Parathyroid adenoma (tissue), 2 donors: ENCODE data around the gene MAN2B2.

ENCODE experiments used
- H2AFZ ChIP-seq: fragments of 300-600 bp; sonication (generic); one replicate; pipeline ENCODE4 v1.7.0; 2017; ENCODE audit warnings: antibody characterized with exemption, mild to moderate bottlenecking
- H3K27ac ChIP-seq: fragments of 300-600 bp; sonication (generic); one replicate; pipeline ENCODE4 v1.7.0; 2017
- H3K27me3 ChIP-seq: fragments of 300-600 bp; sonication (generic); one replicate; pipeline ENCODE4 v1.7.0; 2017; ENCODE audit warnings: low read length; ENCODE audit not compliant: control insufficient read depth, insufficient read depth
- H3K36me3 ChIP-seq: fragments of 300-600 bp; sonication (generic); one replicate; pipeline ENCODE4 v1.7.0; 2017; ENCODE audit warnings: low read length; ENCODE audit not compliant: control insufficient read depth, insufficient read depth
- H3K4me1 ChIP-seq: fragments of 300-600 bp; sonication (generic); one replicate; pipeline ENCODE4 v1.7.0; 2017; ENCODE audit warnings: control low read depth
- H3K4me2 ChIP-seq: fragments of 300-600 bp; sonication (generic); one replicate; pipeline ENCODE4 v1.7.0; 2017; ENCODE audit warnings: low read length
- H3K4me3 ChIP-seq: fragments of 300-600 bp; sonication (generic); one replicate; pipeline ENCODE4 v1.7.0; 2017; ENCODE audit warnings: low read depth, low read length
- H3K79me2 ChIP-seq: fragments of 300-600 bp; sonication (generic); one replicate; pipeline ENCODE4 v1.7.0; 2017; ENCODE audit warnings: control low read depth
- H3K9ac ChIP-seq: fragments of 300-600 bp; sonication (generic); one replicate; pipeline ENCODE4 v1.7.0; 2017; ENCODE audit warnings: mild to moderate bottlenecking
- H3K9me3 ChIP-seq: fragments of 300-600 bp; sonication (generic); one replicate; pipeline ENCODE4 v1.7.0; 2017; ENCODE audit warnings: low read length; ENCODE audit not compliant: control insufficient read depth
- TF ChIP-seq, protein P1 (sequence below): fragments of 300-600 bp; sonication (generic); IDR thresholded peaks from one replicate; pipeline ENCODE4 v1.7.0; 2017; ENCODE audit warnings: antibody characterized with exemption, mild to moderate bottlenecking
- donor health status: primary hyperparathyroidism.

MAN2B2 gene

DNA sequence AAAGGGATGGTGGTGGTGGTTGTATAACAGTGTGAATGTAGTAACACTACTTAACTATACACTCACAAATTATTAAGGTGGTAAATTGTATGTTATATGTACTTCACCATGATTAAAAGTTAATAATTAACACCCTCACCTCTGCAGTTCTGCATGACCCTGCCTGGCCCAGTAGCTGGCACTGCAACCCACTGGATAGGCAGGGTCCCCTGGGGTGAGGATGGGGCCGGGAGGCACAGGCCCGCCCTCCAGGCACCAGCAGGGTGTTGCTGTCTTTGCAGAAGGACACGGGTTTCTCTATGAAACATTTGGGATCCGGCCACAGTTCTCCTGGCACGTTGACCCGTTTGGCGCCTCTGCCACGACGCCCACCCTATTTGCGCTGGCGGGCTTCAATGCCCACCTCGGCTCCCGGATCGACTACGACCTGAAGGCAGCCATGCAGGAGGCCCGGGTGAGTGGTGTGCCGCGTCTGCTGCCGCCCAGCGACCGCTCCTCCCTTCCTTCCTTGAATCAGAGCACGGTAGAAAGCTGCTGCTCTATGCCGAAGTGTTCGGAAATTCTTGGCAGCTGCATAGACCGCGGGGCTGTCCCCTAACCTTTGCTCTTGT lies 11.8 kb downstream of the MAN2B2 start:
- H3K9ac ChIP-seq: no peak overlapping the region
- no peaks in the 10 kb centered on the region for H3K9me3 ChIP-seq
- TF ChIP-seq, protein P1, sequence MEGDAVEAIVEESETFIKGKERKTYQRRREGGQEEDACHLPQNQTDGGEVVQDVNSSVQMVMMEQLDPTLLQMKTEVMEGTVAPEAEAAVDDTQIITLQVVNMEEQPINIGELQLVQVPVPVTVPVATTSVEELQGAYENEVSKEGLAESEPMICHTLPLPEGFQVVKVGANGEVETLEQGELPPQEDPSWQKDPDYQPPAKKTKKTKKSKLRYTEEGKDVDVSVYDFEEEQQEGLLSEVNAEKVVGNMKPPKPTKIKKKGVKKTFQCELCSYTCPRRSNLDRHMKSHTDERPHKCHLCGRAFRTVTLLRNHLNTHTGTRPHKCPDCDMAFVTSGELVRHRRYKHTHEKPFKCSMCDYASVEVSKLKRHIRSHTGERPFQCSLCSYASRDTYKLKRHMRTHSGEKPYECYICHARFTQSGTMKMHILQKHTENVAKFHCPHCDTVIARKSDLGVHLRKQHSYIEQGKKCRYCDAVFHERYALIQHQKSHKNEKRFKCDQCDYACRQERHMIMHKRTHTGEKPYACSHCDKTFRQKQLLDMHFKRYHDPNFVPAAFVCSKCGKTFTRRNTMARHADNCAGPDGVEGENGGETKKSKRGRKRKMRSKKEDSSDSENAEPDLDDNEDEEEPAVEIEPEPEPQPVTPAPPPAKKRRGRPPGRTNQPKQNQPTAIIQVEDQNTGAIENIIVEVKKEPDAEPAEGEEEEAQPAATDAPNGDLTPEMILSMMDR: no peak
- no peaks in the 10 kb centered on the region for H3K27me3 ChIP-seq
- H3K4me1 ChIP-seq: no peaks in the 10 kb centered on the region
- no peak overlapping the region for H3K27ac ChIP-seq
- no peak overlapping the region for H3K4me3 ChIP-seq
- no peaks in the 10 kb centered on the region for H3K36me3 ChIP-seq
- no peak overlapping the region for H3K4me2 ChIP-seq
- no peaks in the 10 kb centered on the region for H3K79me2 ChIP-seq
- no peak overlapping the region for H2AFZ ChIP-seq

DNA sequence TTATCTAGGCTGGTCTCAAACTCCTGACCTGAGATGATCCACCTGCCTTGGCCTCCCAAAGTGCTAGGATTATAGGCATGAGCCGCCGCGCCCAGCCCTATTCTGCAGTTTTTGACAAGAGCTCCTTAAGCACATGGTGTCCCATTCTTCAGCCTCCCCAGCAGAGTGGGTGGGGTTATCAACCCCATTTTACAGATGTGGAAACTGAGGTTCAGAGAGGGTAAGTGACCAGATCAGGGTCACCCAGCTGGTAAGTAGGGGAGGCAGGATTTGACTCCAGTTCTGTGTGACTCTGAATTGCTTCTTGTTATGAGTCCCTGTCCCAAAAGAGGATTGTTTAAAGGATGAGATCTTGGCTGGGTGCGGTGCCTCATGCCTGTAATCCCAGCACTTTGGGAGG lies 14.5 kb downstream of the MAN2B2 start:
- Histone ChIP-seq H3K79me2 (no peaks in the 10 kb centered on the region), H2AFZ (no peak overlapping the region), H3K9me3 (no peaks in the 10 kb centered on the region), H3K4me3 (no peak overlapping the region), H3K27me3 (no peaks in the 10 kb centered on the region), H3K9ac (no peak overlapping the region), H3K27ac (no peak overlapping the region), H3K4me2 (no peak overlapping the region), H3K36me3 (no peaks in the 10 kb centered on the region), H3K4me1 (no peaks in the 10 kb centered on the region)
- TF ChIP-seq, protein P1: no peak

DNA sequence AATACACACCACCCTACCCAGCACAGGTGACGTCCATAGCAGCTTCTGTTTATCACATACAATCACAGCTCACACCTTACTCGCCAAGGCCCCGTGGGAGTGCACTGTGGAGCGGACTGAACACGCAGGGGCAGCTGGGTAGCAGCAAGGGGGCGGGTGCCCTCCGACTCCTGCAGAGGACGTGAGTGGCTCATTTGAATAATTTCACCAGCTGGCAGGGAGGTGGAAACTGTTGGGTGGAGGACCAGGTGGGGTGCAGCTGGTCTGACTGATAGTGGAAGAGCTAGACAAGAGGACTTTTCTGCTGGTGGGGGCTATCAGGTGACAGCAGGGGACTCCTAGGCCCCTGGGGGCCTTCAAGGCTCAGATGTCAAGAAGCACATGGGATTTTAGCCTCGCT lies 16.3 kb downstream of the MAN2B2 start:
- no peaks in the 10 kb centered on the region for H3K4me1 ChIP-seq
- no peaks in the 10 kb centered on the region for H3K27me3 ChIP-seq
- H3K4me2 ChIP-seq: no peak overlapping the region
- no peak overlapping the region for H3K9ac ChIP-seq
- no peak overlapping the region for H3K4me3 ChIP-seq
- no peaks in the 10 kb centered on the region for H3K79me2 ChIP-seq
- H3K27ac ChIP-seq: no peak overlapping the region
- no peaks in the 10 kb centered on the region for H3K36me3 ChIP-seq
- no peak overlapping the region for H2AFZ ChIP-seq
- TF ChIP-seq, protein P1: no peak
- H3K9me3 ChIP-seq: no peaks in the 10 kb centered on the region

DNA sequence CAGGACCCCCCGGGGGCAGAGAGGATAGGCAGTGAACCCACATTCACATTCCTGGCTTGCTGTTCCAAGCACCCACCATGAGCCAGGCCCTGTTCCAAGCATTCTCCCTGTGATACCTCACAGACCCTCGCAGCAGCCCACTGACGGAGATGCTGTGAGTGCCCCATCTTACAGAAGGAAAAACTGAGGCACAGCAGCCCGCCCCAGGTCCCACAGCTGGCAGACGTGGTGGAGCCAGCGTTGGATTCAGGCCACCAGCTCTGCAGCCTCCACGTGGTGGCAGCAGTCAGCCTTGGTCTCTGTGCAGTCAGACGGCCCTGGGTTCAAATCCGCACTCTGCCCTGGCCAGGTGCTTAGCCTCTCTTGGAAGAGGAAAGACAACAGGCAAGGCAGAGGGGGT lies 16.8 kb downstream of the MAN2B2 start:
- no peak overlapping the region for H3K27ac ChIP-seq
- H2AFZ ChIP-seq: no peak overlapping the region
- no peaks in the 10 kb centered on the region for H3K79me2 ChIP-seq
- no peaks in the 10 kb centered on the region for H3K36me3 ChIP-seq
- no peak overlapping the region for H3K4me3 ChIP-seq
- H3K9ac ChIP-seq: no peak overlapping the region
- TF ChIP-seq, protein P1: no peak
- H3K4me1 ChIP-seq: no peaks in the 10 kb centered on the region
- no peak overlapping the region for H3K4me2 ChIP-seq
- H3K9me3 ChIP-seq: no peaks in the 10 kb centered on the region
- H3K27me3 ChIP-seq: no peaks in the 10 kb centered on the region
